Neural cell (in vitro differentiated cells): ENCODE measurements around the gene CRYGN. TPM values are rescaled to one million over a fixed set of nuclear protein-coding genes. Genes with fewer than 3 reads are reported as not detected.

Experiments used
- H2AFZ ChIP-seq: fragments of 200-600, 300-800 bp; sonication (generic), shearing (Covaris generic); 2 replicates; pipeline ENCODE4 v1.6.0; 2014; ENCODE audit warnings: low read depth, mild to moderate bottlenecking, antibody characterized with exemption, low read length, moderate library complexity
- H3F3A ChIP-seq: fragments of 200-600 bp; shearing (Covaris generic); 2 replicates; pipeline ENCODE4 v1.6.1; 2016; ENCODE audit warnings: mild to moderate bottlenecking, moderate library complexity, mixed read lengths, antibody characterized with exemption, low read length; ENCODE audit not compliant: insufficient read depth, poor library complexity, severe bottlenecking
- H3K27ac ChIP-seq: fragments of 200-600, 300-800 bp; sonication (generic), shearing (Covaris generic); 2 replicates; pipeline ENCODE4 v1.5.1; 2014; ENCODE audit warnings: mild to moderate bottlenecking, low read length, moderate library complexity
- H3K27me3 ChIP-seq: fragments of 300-800, 200-600 bp; sonication (generic), shearing (Covaris generic); 2 replicates; pipeline ENCODE4 v1.6.0; 2014; ENCODE audit warnings: mild to moderate bottlenecking, low read depth, low read length, moderate library complexity; ENCODE audit not compliant: insufficient read depth
- H3K36me3 ChIP-seq: fragments of 300-800, 200-600 bp; sonication (generic), shearing (Covaris generic); 2 replicates; pipeline ENCODE4 v1.5.1; 2014; ENCODE audit warnings: mild to moderate bottlenecking, antibody characterized with exemption, low read length, moderate library complexity; ENCODE audit not compliant: insufficient read depth
- H3K4me2 ChIP-seq: fragments of 300-800, 200-600 bp; sonication (generic), shearing (Covaris generic); 2 replicates; pipeline ENCODE4 v1.6.0; 2014; ENCODE audit warnings: mild to moderate bottlenecking, low read length
- H3K4me3 ChIP-seq: fragments of 300-800, 200-600 bp; sonication (generic), shearing (Covaris generic); 2 replicates; pipeline ENCODE4 v1.5.1; 2014; ENCODE audit warnings: mild to moderate bottlenecking, low read length, moderate library complexity
- H3K79me2 ChIP-seq: fragments of 200-600 bp; shearing (Covaris generic); replicated peaks from 2 replicates; pipeline ENCODE4 v1.6.0; 2014; ENCODE audit warnings: mild to moderate bottlenecking, low read length, moderate library complexity; ENCODE audit not compliant: insufficient read depth
- H3K9ac ChIP-seq: fragments of 300-800, 200-600 bp; sonication (generic), shearing (Covaris generic); 2 replicates; pipeline ENCODE4 v1.6.1; 2016; ENCODE audit warnings: mild to moderate bottlenecking, low read length, mixed read lengths
- H3K9me2 ChIP-seq: fragments of 200-600 bp; shearing (Covaris generic); 2 replicates; pipeline ENCODE4 v1.6.1; 2016; ENCODE audit warnings: mild to moderate bottlenecking, low read length, mixed read lengths; ENCODE audit not compliant: insufficient read depth
- H3K9me3 ChIP-seq: fragments of 200-600, 300-800 bp; sonication (generic), shearing (Covaris generic); 2 replicates; pipeline ENCODE4 v1.6.1; 2016; ENCODE audit warnings: mild to moderate bottlenecking, mixed run types, low read length, moderate library complexity, mixed read lengths
- H4K20me1 ChIP-seq: fragments of 200-600 bp; shearing (Covaris generic); 2 replicates; pipeline ENCODE4 v1.6.1; 2016; ENCODE audit warnings: mild to moderate bottlenecking, mixed run types; ENCODE audit not compliant: insufficient read depth
- EP300 ChIP-seq: fragments of 450-650 bp; conservative IDR thresholded peaks from 2 replicates; pipeline ENCODE4 v1.6.1; 2014; ENCODE audit warnings: antibody characterized with exemption, mild to moderate bottlenecking, moderate library complexity; ENCODE audit not compliant: poor library complexity, severe bottlenecking
- EZH2 ChIP-seq: fragments of 200-600, 300-800 bp; shearing (Covaris generic), sonication (generic); IDR thresholded peaks from 2 replicates; pipeline ENCODE4 v1.6.1; 2014; ENCODE audit warnings: antibody characterized with exemption, low read length, borderline replicate concordance, mild to moderate bottlenecking; ENCODE audit not compliant: insufficient read depth, poor library complexity, severe bottlenecking
- MXI1 ChIP-seq: fragments of 450-650 bp; conservative IDR thresholded peaks from 2 replicates; pipeline ENCODE4 v1.6.1; 2014; ENCODE audit warnings: antibody characterized with exemption, mild to moderate bottlenecking; ENCODE audit not compliant: poor library complexity, severe bottlenecking
- RAD21 ChIP-seq: fragments of 450-650 bp; conservative IDR thresholded peaks from 2 replicates; pipeline ENCODE4 v1.6.1; 2014; ENCODE audit warnings: antibody characterized with exemption, mild to moderate bottlenecking, moderate library complexity
- SMC3 ChIP-seq: fragments of 450-650 bp; conservative IDR thresholded peaks from 2 replicates; pipeline ENCODE4 v1.6.1; 2014; ENCODE audit warnings: antibody characterized with exemption, mild to moderate bottlenecking, moderate library complexity; ENCODE audit not compliant: poor library complexity
- TAF1 ChIP-seq: IDR thresholded peaks from 2 replicates; pipeline ENCODE4 v1.6.1; 2012; ENCODE audit warnings: low read depth
- polyA plus RNA-seq: library from polyadenylated mRNA; depleted of rRNA; stranded (reverse); fragments of >200 nt; gene quantifications from 2 replicates; pipeline ENCODE4 v1.2.3, GENCODE V29; 2014
- TF ChIP-seq, protein P1 (sequence below): fragments of 450-650 bp; IDR thresholded peaks from 2 replicates; pipeline ENCODE4 v1.5.1; 2014; ENCODE audit warnings: antibody characterized with exemption, mild to moderate bottlenecking, moderate library complexity; ENCODE audit not compliant: poor library complexity, severe bottlenecking
- TF ChIP-seq, protein P2 (sequence below): IDR thresholded peaks from 2 replicates; pipeline ENCODE4 v1.6.1; 2012; ENCODE audit warnings: borderline replicate concordance

CRYGN gene
- polyA plus RNA-seq, 1 donor from 2014 or later = not detected

DNA sequence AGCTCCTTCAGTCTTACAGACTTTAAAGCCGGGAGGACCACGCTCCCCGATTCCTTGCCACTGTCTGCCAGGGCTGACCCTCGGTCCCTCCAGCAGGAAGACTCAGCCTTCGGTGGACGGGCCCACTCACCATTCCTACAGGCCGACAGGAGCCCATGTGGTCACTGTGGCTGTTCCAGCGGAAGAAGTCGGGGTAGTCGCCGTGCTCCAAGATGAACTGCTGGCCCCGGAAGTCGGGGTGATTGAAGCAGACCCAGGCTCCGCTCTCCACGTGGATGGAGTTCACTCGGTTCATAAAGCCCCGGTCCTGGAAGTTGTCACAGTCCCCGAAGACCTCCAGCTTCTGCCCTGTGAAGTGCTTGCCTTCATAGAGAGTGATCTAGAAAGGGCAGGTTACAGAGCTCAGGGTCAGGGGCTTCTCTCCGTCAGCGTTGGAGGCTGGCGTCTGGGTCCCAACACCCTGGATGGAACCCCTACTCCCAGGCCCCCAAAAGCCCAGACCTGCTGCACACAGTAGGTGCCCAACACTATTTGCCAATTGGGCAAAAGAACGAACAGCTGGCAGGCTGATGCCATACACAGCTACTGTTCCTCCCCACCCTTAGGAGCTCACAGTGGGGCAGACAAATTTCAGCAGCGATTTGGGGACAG, 1.9 kb downstream of the CRYGN start:
- H3K27ac ChIP-seq = no peak overlapping the region
- no peak overlapping the region for H3K9ac ChIP-seq
- H3K4me3 ChIP-seq = no peak overlapping the region
- no peaks in the 10 kb centered on the region for H3K9me3 ChIP-seq
- no peaks in the 10 kb centered on the region for H3K79me2 ChIP-seq
- H4K20me1 ChIP-seq = no peaks in the 10 kb centered on the region
- H3K36me3 ChIP-seq = no peaks in the 10 kb centered on the region
- H3K9me2 ChIP-seq = no peaks in the 10 kb centered on the region
- no peak for TF ChIP-seq RAD21
- TF ChIP-seq EP300 = no peak
- TF ChIP-seq TAF1 = no peak
- TF ChIP-seq, protein P1, sequence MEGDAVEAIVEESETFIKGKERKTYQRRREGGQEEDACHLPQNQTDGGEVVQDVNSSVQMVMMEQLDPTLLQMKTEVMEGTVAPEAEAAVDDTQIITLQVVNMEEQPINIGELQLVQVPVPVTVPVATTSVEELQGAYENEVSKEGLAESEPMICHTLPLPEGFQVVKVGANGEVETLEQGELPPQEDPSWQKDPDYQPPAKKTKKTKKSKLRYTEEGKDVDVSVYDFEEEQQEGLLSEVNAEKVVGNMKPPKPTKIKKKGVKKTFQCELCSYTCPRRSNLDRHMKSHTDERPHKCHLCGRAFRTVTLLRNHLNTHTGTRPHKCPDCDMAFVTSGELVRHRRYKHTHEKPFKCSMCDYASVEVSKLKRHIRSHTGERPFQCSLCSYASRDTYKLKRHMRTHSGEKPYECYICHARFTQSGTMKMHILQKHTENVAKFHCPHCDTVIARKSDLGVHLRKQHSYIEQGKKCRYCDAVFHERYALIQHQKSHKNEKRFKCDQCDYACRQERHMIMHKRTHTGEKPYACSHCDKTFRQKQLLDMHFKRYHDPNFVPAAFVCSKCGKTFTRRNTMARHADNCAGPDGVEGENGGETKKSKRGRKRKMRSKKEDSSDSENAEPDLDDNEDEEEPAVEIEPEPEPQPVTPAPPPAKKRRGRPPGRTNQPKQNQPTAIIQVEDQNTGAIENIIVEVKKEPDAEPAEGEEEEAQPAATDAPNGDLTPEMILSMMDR = no peak
- TF ChIP-seq EZH2 = no peak
- TF ChIP-seq, protein P2, sequence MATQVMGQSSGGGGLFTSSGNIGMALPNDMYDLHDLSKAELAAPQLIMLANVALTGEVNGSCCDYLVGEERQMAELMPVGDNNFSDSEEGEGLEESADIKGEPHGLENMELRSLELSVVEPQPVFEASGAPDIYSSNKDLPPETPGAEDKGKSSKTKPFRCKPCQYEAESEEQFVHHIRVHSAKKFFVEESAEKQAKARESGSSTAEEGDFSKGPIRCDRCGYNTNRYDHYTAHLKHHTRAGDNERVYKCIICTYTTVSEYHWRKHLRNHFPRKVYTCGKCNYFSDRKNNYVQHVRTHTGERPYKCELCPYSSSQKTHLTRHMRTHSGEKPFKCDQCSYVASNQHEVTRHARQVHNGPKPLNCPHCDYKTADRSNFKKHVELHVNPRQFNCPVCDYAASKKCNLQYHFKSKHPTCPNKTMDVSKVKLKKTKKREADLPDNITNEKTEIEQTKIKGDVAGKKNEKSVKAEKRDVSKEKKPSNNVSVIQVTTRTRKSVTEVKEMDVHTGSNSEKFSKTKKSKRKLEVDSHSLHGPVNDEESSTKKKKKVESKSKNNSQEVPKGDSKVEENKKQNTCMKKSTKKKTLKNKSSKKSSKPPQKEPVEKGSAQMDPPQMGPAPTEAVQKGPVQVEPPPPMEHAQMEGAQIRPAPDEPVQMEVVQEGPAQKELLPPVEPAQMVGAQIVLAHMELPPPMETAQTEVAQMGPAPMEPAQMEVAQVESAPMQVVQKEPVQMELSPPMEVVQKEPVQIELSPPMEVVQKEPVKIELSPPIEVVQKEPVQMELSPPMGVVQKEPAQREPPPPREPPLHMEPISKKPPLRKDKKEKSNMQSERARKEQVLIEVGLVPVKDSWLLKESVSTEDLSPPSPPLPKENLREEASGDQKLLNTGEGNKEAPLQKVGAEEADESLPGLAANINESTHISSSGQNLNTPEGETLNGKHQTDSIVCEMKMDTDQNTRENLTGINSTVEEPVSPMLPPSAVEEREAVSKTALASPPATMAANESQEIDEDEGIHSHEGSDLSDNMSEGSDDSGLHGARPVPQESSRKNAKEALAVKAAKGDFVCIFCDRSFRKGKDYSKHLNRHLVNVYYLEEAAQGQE = no peak
- H3K27me3 ChIP-seq = peaks cover 15% of the 10 kb centered on the region
- no peak overlapping the region for H3K4me2 ChIP-seq
- H3F3A ChIP-seq = no peaks in the 10 kb centered on the region
- H2AFZ ChIP-seq = no peak overlapping the region

DNA sequence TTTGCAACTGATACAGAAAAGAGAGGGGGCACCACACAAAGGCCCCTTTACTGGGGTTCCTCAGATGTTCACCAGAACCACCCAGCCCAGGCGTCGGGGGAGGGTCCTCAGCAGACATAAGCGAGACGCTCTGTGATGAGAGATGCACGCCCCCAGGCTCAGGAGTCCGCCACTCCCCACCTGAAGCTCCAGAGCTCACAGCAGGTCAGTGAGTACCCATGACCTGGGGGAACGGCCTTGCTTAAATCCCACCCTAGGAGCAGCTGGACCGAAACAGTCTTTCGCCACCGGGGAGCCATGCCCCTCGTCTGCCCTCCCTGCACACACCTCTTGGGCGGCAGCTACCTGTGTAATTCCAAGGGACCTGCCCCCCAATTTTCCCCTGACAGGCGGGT, 2.8 kb downstream of the CRYGN start:
- no peak overlapping the region for H2AFZ ChIP-seq
- H3K27ac ChIP-seq = no peak overlapping the region
- no peak overlapping the region for H3K9ac ChIP-seq
- no peak overlapping the region for H3K4me2 ChIP-seq
- H3F3A ChIP-seq = no peaks in the 10 kb centered on the region
- H3K4me3 ChIP-seq = no peak overlapping the region
- H4K20me1 ChIP-seq = no peaks in the 10 kb centered on the region
- no peaks in the 10 kb centered on the region for H3K36me3 ChIP-seq
- H3K9me3 ChIP-seq = no peaks in the 10 kb centered on the region
- peaks cover 15% of the 10 kb centered on the region for H3K27me3 ChIP-seq
- no peak for TF ChIP-seq EZH2
- TF ChIP-seq, protein P2 = no peak
- TF ChIP-seq TAF1 = no peak
- no peak for TF ChIP-seq SMC3
- no peak for TF ChIP-seq MXI1
- TF ChIP-seq, protein P1 = no peak
- no peaks in the 10 kb centered on the region for H3K79me2 ChIP-seq
- no peaks in the 10 kb centered on the region for H3K9me2 ChIP-seq
